H9 (cell line): ENCODE measurements around the gene CHTF8. TPM values are rescaled to one million over a fixed set of nuclear protein-coding genes. Genes with fewer than 3 reads are reported as not detected.
A peak's percentile ranks its signal among the peaks of the same experiment; 100 is the strongest.
"Not testable (repeated sequence)": the region's sequence is repeated elsewhere in the genome, so short reads cannot be mapped to it uniquely, and the experiment has no call there.

Experiments
- DNase-seq: peaks from one replicate; pipeline ENCODE4 v3.0.0-alpha.2; 2017
- H2AFZ ChIP-seq: one replicate; pipeline ENCODE4 v1.6.1; 2013; ENCODE audit warnings: mild to moderate bottlenecking, low read length, control low read depth, moderate library complexity
- H2AK5ac ChIP-seq: 2 replicates; pipeline ENCODE4 v1.6.1; 2013; ENCODE audit warnings: low read length, control low read depth, mixed read lengths; ENCODE audit not compliant: insufficient read length
- H2BK120ac ChIP-seq: one replicate; pipeline ENCODE4 v1.6.1; 2013; ENCODE audit warnings: low read depth, mild to moderate bottlenecking, low read length, control low read depth, inconsistent platforms; ENCODE audit not compliant: poor library complexity, severe bottlenecking
- H2BK12ac ChIP-seq: 2 replicates; pipeline ENCODE4 v1.6.1; 2013; ENCODE audit warnings: low read length, control low read depth, mixed read lengths, low read depth; ENCODE audit not compliant: insufficient read length
- H2BK15ac ChIP-seq: 2 replicates; pipeline ENCODE4 v1.6.1; 2013; ENCODE audit warnings: low read depth, low read length, control low read depth
- H2BK20ac ChIP-seq: one replicate; pipeline ENCODE4 v1.6.1; 2013; ENCODE audit warnings: low read depth, mild to moderate bottlenecking, low read length, control low read depth, inconsistent platforms; ENCODE audit not compliant: poor library complexity, severe bottlenecking
- H2BK5ac ChIP-seq: 2 replicates; pipeline ENCODE4 v1.6.1; 2013; ENCODE audit warnings: low read length, control low read depth, mixed read lengths; ENCODE audit not compliant: insufficient read length
- H3K14ac ChIP-seq: 2 replicates; pipeline ENCODE4 v1.6.1; 2013; ENCODE audit warnings: low read length, control low read depth; ENCODE audit not compliant: insufficient read depth
- H3K18ac ChIP-seq: 2 replicates; pipeline ENCODE4 v1.6.1; 2013; ENCODE audit warnings: low read depth, mild to moderate bottlenecking, mixed read lengths, low read length, control low read depth; ENCODE audit not compliant: insufficient read length
- H3K23ac ChIP-seq: 2 replicates; pipeline ENCODE4 v1.6.1; 2013; ENCODE audit warnings: low read length, control low read depth, mixed read lengths, low read depth; ENCODE audit not compliant: insufficient read length
- H3K23me2 ChIP-seq: 2 replicates; pipeline ENCODE4 v1.6.1; 2013; ENCODE audit warnings: low read depth, mild to moderate bottlenecking, mixed read lengths, low read length, control low read depth; ENCODE audit not compliant: insufficient read length, poor library complexity, severe bottlenecking
- H3K27ac ChIP-seq: 2 replicates; pipeline ENCODE4 v1.5.1; 2013; ENCODE audit warnings: low read length, control low read depth, mixed read lengths, low read depth; ENCODE audit not compliant: insufficient read length
- H3K27me3 ChIP-seq: 2 replicates; pipeline ENCODE4 v1.6.1; 2013; ENCODE audit warnings: low read length, control low read depth, inconsistent platforms; ENCODE audit not compliant: insufficient read depth
- H3K4ac ChIP-seq: 2 replicates; pipeline ENCODE4 v1.6.1; 2013; ENCODE audit warnings: low read depth, mild to moderate bottlenecking, control low read depth, inconsistent platforms, low read length, moderate library complexity
- H3K4me1 ChIP-seq: 2 replicates; pipeline ENCODE4 v1.6.1; 2013; ENCODE audit warnings: low read length, control low read depth, inconsistent platforms; ENCODE audit not compliant: insufficient read depth
- H3K4me2 ChIP-seq: 2 replicates; pipeline ENCODE4 v1.6.1; 2013; ENCODE audit warnings: low read length, control low read depth, mixed read lengths; ENCODE audit not compliant: insufficient read length, insufficient read depth
- H3K56ac ChIP-seq: 2 replicates; pipeline ENCODE4 v1.6.1; 2013; ENCODE audit warnings: low read depth, mild to moderate bottlenecking, mixed read lengths, low read length, control low read depth; ENCODE audit not compliant: insufficient read length
- H3K79me1 ChIP-seq: 2 replicates; pipeline ENCODE4 v1.6.1; 2013; ENCODE audit warnings: low read depth, mild to moderate bottlenecking, moderate library complexity, low read length, control low read depth, inconsistent platforms; ENCODE audit not compliant: insufficient read depth, poor library complexity, severe bottlenecking
- H3K79me2 ChIP-seq: 2 replicates; pipeline ENCODE4 v1.6.1; 2013; ENCODE audit warnings: low read length, control low read depth, inconsistent platforms; ENCODE audit not compliant: insufficient read depth
- H3K9ac ChIP-seq: 2 replicates; pipeline ENCODE4 v1.6.1; 2013; ENCODE audit warnings: low read length, control low read depth, mixed read lengths; ENCODE audit not compliant: insufficient read length; ENCODE audit errors: extremely low read depth
- H3K9me3 ChIP-seq: one replicate; pipeline ENCODE4 v1.6.1; 2013; ENCODE audit warnings: low read depth, low read length, inconsistent platforms; ENCODE audit not compliant: control insufficient read depth
- H3T11ph ChIP-seq: one replicate; pipeline ENCODE4 v1.6.1; 2013; ENCODE audit warnings: mild to moderate bottlenecking, low read length, control low read depth, inconsistent platforms
- H4K20me1 ChIP-seq: one replicate; pipeline ENCODE4 v1.6.1; 2013; ENCODE audit not compliant: control insufficient read depth, insufficient read length, insufficient read depth
- H4K5ac ChIP-seq: 2 replicates; pipeline ENCODE4 v1.6.1; 2013; ENCODE audit warnings: low read depth, mild to moderate bottlenecking, mixed read lengths, low read length, control low read depth; ENCODE audit not compliant: insufficient read length
- H4K8ac ChIP-seq: replicated peaks from 2 replicates; pipeline ENCODE4 v1.6.1; 2013; ENCODE audit warnings: low read length, control low read depth, mixed read lengths, low read depth; ENCODE audit not compliant: insufficient read length
- H4K91ac ChIP-seq: 2 replicates; pipeline ENCODE4 v1.6.1; 2013; ENCODE audit warnings: low read depth, mild to moderate bottlenecking, moderate library complexity, mixed read lengths, low read length, control low read depth; ENCODE audit not compliant: insufficient read length
- H3K27ac Mint-ChIP-seq, 3 experiments: 2 replicates in 2 of 3; 3 replicates in 1 of 3; pipeline ENCODE4 v1.8.0; 2020 to 2021; ENCODE audit warnings: mixed read lengths in 3 of 3, mild to moderate bottlenecking in 1 of 3, moderate library complexity in 1 of 3
- H3K27me3 Mint-ChIP-seq: 2 replicates; pipeline ENCODE4 v1.8.0; 2021; ENCODE audit warnings: low read depth, mild to moderate bottlenecking, moderate library complexity, mixed read lengths
- H3K36me3 Mint-ChIP-seq, 3 experiments: 2 replicates in 2 of 3; 3 replicates in 1 of 3; pipeline ENCODE4 v1.8.0; 2020 to 2021; ENCODE audit warnings: low read depth in 3 of 3, mixed read lengths in 3 of 3; ENCODE audit not compliant: insufficient read depth in 1 of 3
- H3K4me1 Mint-ChIP-seq, 2 experiments: 2 replicates each; pipeline ENCODE4 v1.8.0; 2020; ENCODE audit warnings: mixed read lengths in 2 of 2
- H3K4me3 Mint-ChIP-seq, 2 experiments: 2 replicates in 1 of 2; 3 replicates in 1 of 2; pipeline ENCODE4 v1.8.0; 2020 to 2021; ENCODE audit warnings: mild to moderate bottlenecking in 2 of 2, mixed read lengths in 2 of 2, moderate library complexity in 1 of 2
- H3K9me3 Mint-ChIP-seq, 2 experiments: 2 replicates in 1 of 2; 3 replicates in 1 of 2; pipeline ENCODE4 v1.8.0; 2020; ENCODE audit warnings: mild to moderate bottlenecking in 2 of 2, mixed read lengths in 2 of 2, moderate library complexity in 1 of 2
- CTCF ChIP-seq: fragments of 200-600 bp; sonication (generic); conservative IDR thresholded peaks from 3 replicates; pipeline ENCODE4 v1.8.0; 2021; ENCODE audit warnings: antibody characterized with exemption, mild to moderate bottlenecking
- WGBS: extraction: QIAGEN DNeasy Blood & Tissue Kit; methylation state at CpG from one replicate; pipeline ENCODE4 v1.1.7; 2013; ENCODE audit warnings: missing lambda C conversion rate, low lambda C conversion rate, mixed read lengths; ENCODE audit not compliant: insufficient read length; ENCODE audit errors: extremely low coverage; 5-methylcytosine and 5-hydroxymethylcytosine counted together
- total RNA-seq: library from RNA; stranded (reverse); gene quantifications from 2 replicates; pipeline ENCODE4 v1.2.1, GENCODE V29; 2021

The CHTF8 gene
- total RNA-seq, 1 experiment from 2014 or later: 168 TPM

GRCh38 chr16:69126221-69126620 lies 6.2 kb downstream of the CHTF8 start:
- Histone ChIP-seq H3K23me2 (no peaks in the 10 kb centered on the region), H3K27me3 (no peaks in the 10 kb centered on the region), H3K4me2 (no peak overlapping the region), H3K4ac (no peak overlapping the region), H3K79me1 (peaks cover 3% of the 10 kb centered on the region), H3K18ac (no peak overlapping the region), H3T11ph (no peak overlapping the region), H2BK5ac (no peak overlapping the region), H4K5ac (no peak overlapping the region), H3K56ac (no peak overlapping the region), H2AFZ (no peak overlapping the region), H2BK120ac (no peak overlapping the region), H2BK12ac (no peak overlapping the region), H2AK5ac (no peak overlapping the region), H4K91ac (no peak overlapping the region), H3K4me1 (0 out of 2 replicates have a peak, but pooled peaks cover 2% of the 10 kb centered on the region), H4K20me1 (peaks cover 2% of the 10 kb centered on the region), H3K14ac (no peak overlapping the region), H3K9ac (no peak overlapping the region), H3K23ac (no peak overlapping the region), H3K9me3 (no peaks in the 10 kb centered on the region), H4K8ac (no peak overlapping the region), H3K27ac (no peak overlapping the region), H2BK15ac (no peak overlapping the region), H2BK20ac (no peak overlapping the region), H3K79me2 (peaks cover 13% of the 10 kb centered on the region; the same call in 1 of the 2 replicates)
- H3K4me1 Mint-ChIP-seq: peaks cover 12 to 13% of the 10 kb centered on the region in 2 experiments
- H3K9me3 Mint-ChIP-seq: no peaks in the 10 kb centered on the region
- no peaks in the 10 kb centered on the region for H3K27me3 Mint-ChIP-seq
- H3K36me3 Mint-ChIP-seq: peaks cover 10 to 40% (median 26%) of the 10 kb centered on the region in 3 experiments
- H3K4me3 Mint-ChIP-seq: no peak overlapping the region
- H3K27ac Mint-ChIP-seq: peak overlapping the region in 1 of 3 experiments; percentile 4; a peak in 2 of 7 replicates
- WGBS: no CpG with 5 or more reads among the region's 3 CpGs
- no peak for TF ChIP-seq CTCF
- DNase-seq: no peak

GRCh38 chr16:69124961-69125360 lies 7.4 kb downstream of the CHTF8 start:
- H3K36me3 Mint-ChIP-seq: peaks cover 21 to 44% (median 38%) of the 10 kb centered on the region in 3 experiments
- not testable (repeated sequence) for H3K4me2 ChIP-seq, H3K4ac ChIP-seq, H3K9me3 ChIP-seq, H3K23ac ChIP-seq, H3K4me1 ChIP-seq, H2BK5ac ChIP-seq, H3K56ac ChIP-seq, H3K27me3 Mint-ChIP-seq, H3K27me3 ChIP-seq, H3T11ph ChIP-seq, DNase-seq, H3K9ac ChIP-seq, H3K4me3 Mint-ChIP-seq, H3K27ac Mint-ChIP-seq, H3K79me1 ChIP-seq, H3K9me3 Mint-ChIP-seq, H4K91ac ChIP-seq, H2AFZ ChIP-seq, H2BK120ac ChIP-seq, H4K5ac ChIP-seq, H2BK15ac ChIP-seq, H3K23me2 ChIP-seq, H3K79me2 ChIP-seq, H3K14ac ChIP-seq, H3K27ac ChIP-seq, H4K20me1 ChIP-seq, H2BK20ac ChIP-seq, H4K8ac ChIP-seq, H2BK12ac ChIP-seq, H2AK5ac ChIP-seq, H3K18ac ChIP-seq, H3K4me1 Mint-ChIP-seq
- WGBS: no CpG with 5 or more reads among the region's 14 CpGs
